ENCODE results near the gene DDX24.
A peak's percentile ranks its signal among the peaks of the same experiment; 100 is the strongest.

The DDX24 gene

DNA sequence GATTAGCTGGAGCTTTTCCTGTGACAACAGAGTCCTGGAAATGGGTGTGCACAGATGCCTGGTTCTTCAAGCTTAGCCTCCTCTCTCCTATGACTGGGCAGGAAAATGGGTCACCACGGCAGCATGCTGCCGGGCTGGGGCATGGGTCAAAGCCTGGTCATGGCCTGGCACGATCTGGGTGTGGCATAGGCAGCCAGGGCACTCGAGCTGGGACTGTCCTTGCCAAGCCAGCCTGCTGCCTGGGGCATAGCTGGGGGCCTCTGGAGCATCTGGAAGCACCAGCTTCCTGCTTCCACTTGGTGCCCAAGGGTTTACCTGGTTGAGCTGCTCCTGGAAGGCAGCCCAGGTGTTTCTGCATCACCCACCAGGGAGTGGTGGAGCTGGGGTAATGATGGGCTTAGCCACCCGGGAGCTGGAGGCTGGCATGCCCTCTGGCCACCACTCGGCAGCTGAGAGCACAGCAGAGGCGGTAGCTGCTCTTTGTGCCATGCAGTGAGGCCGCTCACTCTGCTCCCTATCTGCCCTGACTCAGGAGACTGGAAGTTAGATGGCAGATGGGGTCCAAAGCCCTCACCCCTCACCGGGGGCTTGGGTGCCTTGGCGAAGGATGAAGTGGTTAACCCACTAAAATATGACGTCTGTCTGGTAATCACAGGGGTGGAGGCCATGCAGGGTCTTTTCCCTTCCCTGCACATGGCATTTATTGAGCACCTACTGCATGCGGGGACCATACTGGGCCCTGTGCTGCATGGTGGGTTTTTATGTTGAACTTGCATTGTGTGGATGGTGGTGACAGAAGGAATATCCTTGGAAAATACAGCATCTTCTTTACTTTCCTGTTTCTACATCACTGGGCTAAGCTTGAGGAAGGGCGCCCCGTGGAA, 53.2 kb downstream of the DDX24 start:
- H3K4me3 ChIP-seq (ENCODE audit: control insufficient read depth in 1 of 7, extremely low read depth in 1 of 7, insufficient read depth in 4 of 7, low read depth in 2 of 7, low read length in 6 of 7) = no peak overlapping the region
- H3K27ac ChIP-seq (ENCODE audit: insufficient read depth in 1 of 2, low read depth in 1 of 2, low read length in 2 of 2, poor library complexity in 1 of 2, severe bottlenecking in 2 of 2) = no peak overlapping the region
- H3K4me1 ChIP-seq (ENCODE audit: control extremely low read depth in 1 of 4, control insufficient read depth in 4 of 4, insufficient read depth in 4 of 4, low read length in 3 of 4) = peaks cover 0 to 19% (median 14%) of the 10 kb centered on the region in 4 experiments
- H3K27me3 ChIP-seq (replicated peaks in 2 of 5; ENCODE audit: control insufficient read depth in 4 of 5, insufficient read depth in 5 of 5, low read length in 4 of 5) = no peaks in the 10 kb centered on the region
- WGBS (ENCODE audit: insufficient coverage) = 90% methylated on average over 11 of the region's 14 CpGs
- DNase-seq = no peak
- H3K9me3 ChIP-seq (ENCODE audit: control extremely low read depth in 1 of 5, control insufficient read depth in 4 of 5, insufficient read depth in 2 of 5, low read depth in 1 of 5, low read length in 4 of 5) = no peaks in the 10 kb centered on the region
- H3K36me3 ChIP-seq (ENCODE audit: control insufficient read depth in 4 of 4, insufficient read depth in 4 of 4, low read length in 3 of 4) = no peaks in the 10 kb centered on the region
- POLR2A ChIA-PET = no interaction called here
- CTCF ChIA-PET = interaction anchor here (1.3 to 2.9 kb wide), 4 partner anchors 9 to 110 kb away, joined by 3 to 11 read pairs (median 4); no protein-coding TSS in a partner anchor

- Histone ChIP-seq H3K4me1 (ENCODE audit: control extremely low read depth in 1 of 4, control insufficient read depth in 4 of 4, insufficient read depth in 4 of 4, low read length in 3 of 4) (peaks cover 0 to 19% (median 14%) of the 10 kb centered on the region in 4 experiments), H3K36me3 (ENCODE audit: control insufficient read depth in 4 of 4, insufficient read depth in 4 of 4, low read length in 3 of 4) (no peaks in the 10 kb centered on the region), H3K9me3 (ENCODE audit: control extremely low read depth in 1 of 5, control insufficient read depth in 4 of 5, insufficient read depth in 2 of 5, low read depth in 1 of 5, low read length in 4 of 5) (no peaks in the 10 kb centered on the region), H3K27ac (ENCODE audit: insufficient read depth in 1 of 2, low read depth in 1 of 2, low read length in 2 of 2, poor library complexity in 1 of 2, severe bottlenecking in 2 of 2) (no peak overlapping the region), H3K27me3 (replicated peaks in 2 of 5; ENCODE audit: control insufficient read depth in 4 of 5, insufficient read depth in 5 of 5, low read length in 4 of 5) (no peaks in the 10 kb centered on the region), H3K4me3 (ENCODE audit: control insufficient read depth in 1 of 7, extremely low read depth in 1 of 7, insufficient read depth in 4 of 7, low read depth in 2 of 7, low read length in 6 of 7) (peak overlapping the region in 5 of 7 experiments; percentile 40 to 69 (median 57))
- WGBS (ENCODE audit: insufficient coverage) = 49% methylated on average over 16 of the region's 17 CpGs
- DNase-seq = no peak
- POLR2A ChIA-PET = interaction anchor here (0.6 kb wide), 1 partner anchor 10 kb away, joined by 3 read pairs; no protein-coding TSS in a partner anchor
- CTCF ChIA-PET = interaction anchor here (1.5 kb wide), 1 partner anchor 16 kb away, joined by 3 read pairs; no protein-coding TSS in a partner anchor
Measured at GRCh38 chr14:94026889-94027469, 54.0 kb downstream of the DDX24 start.

- Histone ChIP-seq H3K27ac (ENCODE audit: insufficient read depth in 1 of 2, low read depth in 1 of 2, low read length in 2 of 2, poor library complexity in 1 of 2, severe bottlenecking in 2 of 2) (no peak within 1 kb of the TSS), H3K4me1 (ENCODE audit: control extremely low read depth in 1 of 4, control insufficient read depth in 4 of 4, insufficient read depth in 4 of 4, low read length in 3 of 4) (peaks cover 0 to 19% (median 14%) of the 10 kb centered on the region in 4 experiments), H3K27me3 (replicated peaks in 2 of 5; ENCODE audit: control insufficient read depth in 4 of 5, insufficient read depth in 5 of 5, low read length in 4 of 5) (no peaks in the 10 kb centered on the region), H3K4me3 (ENCODE audit: control insufficient read depth in 1 of 7, extremely low read depth in 1 of 7, insufficient read depth in 4 of 7, low read depth in 2 of 7, low read length in 6 of 7) (peak within 1 kb of the TSS; percentile 8 to 69 (median 42)), H3K36me3 (ENCODE audit: control insufficient read depth in 4 of 4, insufficient read depth in 4 of 4, low read length in 3 of 4) (no peaks in the 10 kb centered on the region), H3K9me3 (ENCODE audit: control extremely low read depth in 1 of 5, control insufficient read depth in 4 of 5, insufficient read depth in 2 of 5, low read depth in 1 of 5, low read length in 4 of 5) (no peaks in the 10 kb centered on the region)
- DNase-seq = peak; percentile 98 to 99 (median 99)
- under 1% methylated on average over 46 of the region's 74 CpGs for WGBS (ENCODE audit: insufficient coverage)
- CTCF ChIA-PET = interaction anchor here (1.1 to 1.4 kb wide), 2 partner anchors 9 to 22 kb away, joined by 3 to 11 read pairs; no protein-coding TSS in a partner anchor
- POLR2A ChIA-PET = interaction anchor here (0.6 kb wide), 1 partner anchor 10 kb away, joined by 3 read pairs; no protein-coding TSS in a partner anchor
Measured at GRCh38 chr14:94026173-94026888, 54.7 kb downstream of the DDX24 start, which contains the start of gene OTUB2. OTUB2 (plus strand) TSS chr14:94026340; CDS start chr14:94026538, 198 bp downstream.

DNA sequence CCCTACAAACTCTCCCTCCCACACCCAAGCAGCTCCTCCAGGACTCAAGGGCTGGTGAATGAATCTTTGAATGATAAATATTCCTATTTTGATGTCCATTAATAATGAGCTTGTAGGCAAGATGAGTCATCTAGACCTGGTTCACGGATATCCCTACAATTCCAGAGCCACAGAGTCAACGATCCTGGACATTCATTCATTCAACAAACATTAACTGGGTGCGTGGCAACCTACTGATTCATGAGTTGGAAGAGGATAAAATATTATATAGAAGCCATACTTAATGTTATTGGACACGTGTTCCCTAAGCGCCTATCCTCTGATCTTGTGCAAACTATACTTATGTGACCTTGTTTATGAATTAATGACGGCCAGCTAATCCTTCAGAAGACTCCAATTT, 55.3 kb downstream of the DDX24 start:
- Histone ChIP-seq H3K4me3 (ENCODE audit: control insufficient read depth in 1 of 7, extremely low read depth in 1 of 7, insufficient read depth in 4 of 7, low read depth in 2 of 7, low read length in 6 of 7) (peak overlapping the region in 5 of 7 experiments; percentile 8 to 67 (median 57)), H3K9me3 (ENCODE audit: control extremely low read depth in 1 of 5, control insufficient read depth in 4 of 5, insufficient read depth in 2 of 5, low read depth in 1 of 5, low read length in 4 of 5) (no peaks in the 10 kb centered on the region), H3K27ac (ENCODE audit: insufficient read depth in 1 of 2, low read depth in 1 of 2, low read length in 2 of 2, poor library complexity in 1 of 2, severe bottlenecking in 2 of 2) (no peak overlapping the region), H3K4me1 (ENCODE audit: control extremely low read depth in 1 of 4, control insufficient read depth in 4 of 4, insufficient read depth in 4 of 4, low read length in 3 of 4) (peaks cover 0 to 19% (median 14%) of the 10 kb centered on the region in 4 experiments), H3K27me3 (replicated peaks in 2 of 5; ENCODE audit: control insufficient read depth in 4 of 5, insufficient read depth in 5 of 5, low read length in 4 of 5) (no peaks in the 10 kb centered on the region), H3K36me3 (ENCODE audit: control insufficient read depth in 4 of 4, insufficient read depth in 4 of 4, low read length in 3 of 4) (no peaks in the 10 kb centered on the region)
- no peak for DNase-seq
- POLR2A ChIA-PET = no interaction called here
- CTCF ChIA-PET = interaction anchor here (1.1 to 1.4 kb wide), 2 partner anchors 10 to 21 kb away, joined by 3 to 11 read pairs; no protein-coding TSS in a partner anchor
- WGBS (ENCODE audit: insufficient coverage) = 68% methylated on average over 5 of the region's 6 CpGs

DNA sequence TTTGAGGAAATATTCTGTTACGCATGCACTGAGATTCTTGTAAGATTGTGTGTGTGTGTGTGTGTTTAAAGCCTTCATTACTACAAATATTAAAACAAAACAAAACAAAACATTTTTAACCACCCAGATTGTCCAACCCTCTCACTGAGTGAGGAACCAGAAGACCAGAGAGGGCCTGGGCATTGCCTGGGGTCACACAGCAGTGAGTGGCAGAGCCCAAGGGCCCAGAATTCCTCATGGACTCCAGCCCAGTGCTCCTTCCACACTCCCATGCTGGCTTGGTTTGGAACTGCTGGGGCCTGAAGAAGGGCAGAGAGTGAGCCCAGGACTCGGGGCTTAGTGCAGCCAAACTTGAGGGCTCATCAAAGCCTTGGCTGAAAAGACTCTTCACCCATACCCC, 56.5 kb downstream of the DDX24 start:
- H3K27ac ChIP-seq (ENCODE audit: insufficient read depth in 1 of 2, low read depth in 1 of 2, low read length in 2 of 2, poor library complexity in 1 of 2, severe bottlenecking in 2 of 2) = no peak overlapping the region
- no peak overlapping the region for H3K4me3 ChIP-seq (ENCODE audit: control insufficient read depth in 1 of 7, extremely low read depth in 1 of 7, insufficient read depth in 4 of 7, low read depth in 2 of 7, low read length in 6 of 7)
- H3K27me3 ChIP-seq (replicated peaks in 2 of 5; ENCODE audit: control insufficient read depth in 4 of 5, insufficient read depth in 5 of 5, low read length in 4 of 5) = peaks cover 0 to 2% (median 0%) of the 10 kb centered on the region in 5 experiments
- WGBS (ENCODE audit: insufficient coverage) = no CpG with 5 or more reads among the region's 2 CpGs
- no peak for DNase-seq
- no peaks in the 10 kb centered on the region for H3K36me3 ChIP-seq (ENCODE audit: control insufficient read depth in 4 of 4, insufficient read depth in 4 of 4, low read length in 3 of 4)
- H3K9me3 ChIP-seq (ENCODE audit: control extremely low read depth in 1 of 5, control insufficient read depth in 4 of 5, insufficient read depth in 2 of 5, low read depth in 1 of 5, low read length in 4 of 5) = no peaks in the 10 kb centered on the region
- H3K4me1 ChIP-seq (ENCODE audit: control extremely low read depth in 1 of 4, control insufficient read depth in 4 of 4, insufficient read depth in 4 of 4, low read length in 3 of 4) = peaks cover 0 to 18% (median 14%) of the 10 kb centered on the region in 4 experiments
- CTCF ChIA-PET = interaction anchor here (0.6 to 1.4 kb wide), 3 partner anchors 11 to 114 kb away, joined by 3 to 6 read pairs (median 3); no protein-coding TSS in a partner anchor
- POLR2A ChIA-PET = no interaction called here

DNA sequence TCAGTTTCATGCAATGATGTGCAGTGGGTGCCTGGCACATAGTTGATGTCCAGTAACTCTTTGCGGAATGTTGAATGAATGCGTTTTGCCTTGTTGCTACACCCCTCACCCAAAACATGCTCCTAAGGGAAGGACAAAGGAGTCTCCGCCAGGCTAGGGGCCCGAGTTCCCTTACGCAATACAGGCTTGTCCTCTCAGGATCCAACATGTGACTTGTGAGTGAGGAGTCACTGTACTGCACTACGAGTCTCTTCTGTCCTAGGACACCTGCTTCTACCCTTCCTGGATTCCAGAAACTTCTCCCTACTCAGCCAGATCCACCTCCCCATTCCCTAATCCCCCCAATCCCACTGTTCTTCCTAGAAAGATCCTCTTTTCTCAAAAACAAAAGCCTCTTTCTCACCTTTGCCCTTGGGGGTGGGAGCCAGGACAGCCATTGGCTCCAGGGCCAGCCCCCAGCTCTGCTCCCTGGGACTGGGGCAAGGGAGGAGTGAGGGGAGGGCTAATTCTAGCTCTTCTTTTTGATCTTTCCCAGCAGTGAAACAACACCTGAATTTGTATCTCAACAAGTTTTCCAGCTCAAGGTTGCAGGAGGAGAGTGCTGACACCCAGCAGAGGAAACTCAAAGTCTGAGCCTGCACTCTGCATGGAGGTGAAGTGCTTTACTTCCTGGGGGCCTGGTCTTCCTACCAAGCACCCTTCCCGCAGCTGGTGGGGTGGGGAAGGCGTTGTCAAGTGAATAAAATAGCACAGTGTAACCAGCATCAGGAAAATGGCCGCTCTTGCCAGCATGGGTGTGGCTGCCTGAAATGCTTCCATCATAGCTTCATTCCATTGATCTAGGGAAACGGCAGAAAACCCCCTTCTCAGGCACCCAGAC, 58.2 kb downstream of the DDX24 start:
- ChIA-PET CTCF (interaction anchor here (1.2 to 2.1 kb wide), 4 partner anchors 13 to 83 kb away, joined by 3 to 4 read pairs (median 4); no protein-coding TSS in a partner anchor), POLR2A (interaction anchor here (0.6 kb wide), 1 partner anchor 95 kb away, joined by 3 read pairs; the partner anchor contains the start of gene FAM181A)
- DNase-seq = no peak
- H3K36me3 ChIP-seq (ENCODE audit: control insufficient read depth in 4 of 4, insufficient read depth in 4 of 4, low read length in 3 of 4) = no peaks in the 10 kb centered on the region
- H3K27ac ChIP-seq (ENCODE audit: insufficient read depth in 1 of 2, low read depth in 1 of 2, low read length in 2 of 2, poor library complexity in 1 of 2, severe bottlenecking in 2 of 2) = no peak overlapping the region
- peaks cover 0 to 6% (median 2%) of the 10 kb centered on the region in 4 experiments for H3K4me1 ChIP-seq (ENCODE audit: control extremely low read depth in 1 of 4, control insufficient read depth in 4 of 4, insufficient read depth in 4 of 4, low read length in 3 of 4)
- H3K4me3 ChIP-seq (ENCODE audit: control insufficient read depth in 1 of 7, extremely low read depth in 1 of 7, insufficient read depth in 4 of 7, low read depth in 2 of 7, low read length in 6 of 7) = no peak overlapping the region
- peaks cover 0 to 2% (median 0%) of the 10 kb centered on the region in 5 experiments for H3K27me3 ChIP-seq (replicated peaks in 2 of 5; ENCODE audit: control insufficient read depth in 4 of 5, insufficient read depth in 5 of 5, low read length in 4 of 5)
- WGBS (ENCODE audit: insufficient coverage) = 92% methylated on average over 8 of the region's 10 CpGs
- H3K9me3 ChIP-seq (ENCODE audit: control extremely low read depth in 1 of 5, control insufficient read depth in 4 of 5, insufficient read depth in 2 of 5, low read depth in 1 of 5, low read length in 4 of 5) = no peaks in the 10 kb centered on the region
